Cardiac muscle cell (in vitro differentiated cells and primary cell): ENCODE results near the gene DNAJB13. TPM values are rescaled to one million over a fixed set of nuclear protein-coding genes. Genes with fewer than 3 reads are reported as not detected.
A peak's percentile ranks its signal among the peaks of the same experiment; 100 is the strongest.

ENCODE experiments used
- DNase-seq, 2 donors: peaks; one replicate each; pipeline versions ENCODE4 v3.0.0 to v3.0.0-alpha.2; 2010 to 2017; ENCODE audit warnings: low read depth in 1 of 2, low spot score in 1 of 2
- H3K27ac ChIP-seq: fragments of 200-600 bp; sonication (generic); 2 replicates; pipeline ENCODE4 v1.5.1; 2016
- H3K27me3 ChIP-seq: fragments of 200-600 bp; sonication (generic); 2 replicates; pipeline ENCODE4 v1.6.0; 2016; ENCODE audit warnings: control low read depth
- H3K36me3 ChIP-seq: fragments of 200-600 bp; sonication (generic); 2 replicates; pipeline ENCODE4 v1.5.1; 2016; ENCODE audit warnings: control low read depth
- H3K4me1 ChIP-seq: fragments of 200-600 bp; sonication (generic); 2 replicates; pipeline ENCODE4 v1.8.1; 2017; ENCODE audit warnings: low read depth, mild to moderate bottlenecking, mixed run types
- H3K4me3 ChIP-seq: fragments of 200-600 bp; sonication (generic); 2 replicates; pipeline ENCODE4 v1.5.1; 2016; ENCODE audit warnings: mild to moderate bottlenecking
- H3K9me3 ChIP-seq: fragments of 200-600 bp; sonication (generic); 2 replicates; pipeline ENCODE4 v1.5.1; 2017; ENCODE audit warnings: low read depth, mild to moderate bottlenecking, control low read depth
- polyA plus RNA-seq: library from polyadenylated mRNA; unstranded; fragments of >200 nt; fragmentation: Nextera tagmentation; extraction: Ambion mirVana; gene quantifications from 2 replicates; pipeline ENCODE4 v1.2.1, GENCODE V29; 2016
- total RNA-seq: library from RNA; depleted of rRNA; stranded (reverse); fragments of >200 nt; gene quantifications from 2 replicates; pipeline ENCODE4 v1.2.3, GENCODE V29; 2016
- TF ChIP-seq, protein P1 (sequence below): IDR thresholded peaks from 2 replicates; pipeline ENCODE4 v1.5.1; 2012; ENCODE audit warnings: low read depth, mild to moderate bottlenecking, low read length

DNAJB13 gene, protein sequence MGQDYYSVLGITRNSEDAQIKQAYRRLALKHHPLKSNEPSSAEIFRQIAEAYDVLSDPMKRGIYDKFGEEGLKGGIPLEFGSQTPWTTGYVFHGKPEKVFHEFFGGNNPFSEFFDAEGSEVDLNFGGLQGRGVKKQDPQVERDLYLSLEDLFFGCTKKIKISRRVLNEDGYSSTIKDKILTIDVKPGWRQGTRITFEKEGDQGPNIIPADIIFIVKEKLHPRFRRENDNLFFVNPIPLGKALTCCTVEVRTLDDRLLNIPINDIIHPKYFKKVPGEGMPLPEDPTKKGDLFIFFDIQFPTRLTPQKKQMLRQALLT
- total RNA-seq (0.24 and 0.28 TPM in 2 replicates), polyA plus RNA-seq (0.25 TPM in 1 of 2 replicates, not detected in the other)

DNA sequence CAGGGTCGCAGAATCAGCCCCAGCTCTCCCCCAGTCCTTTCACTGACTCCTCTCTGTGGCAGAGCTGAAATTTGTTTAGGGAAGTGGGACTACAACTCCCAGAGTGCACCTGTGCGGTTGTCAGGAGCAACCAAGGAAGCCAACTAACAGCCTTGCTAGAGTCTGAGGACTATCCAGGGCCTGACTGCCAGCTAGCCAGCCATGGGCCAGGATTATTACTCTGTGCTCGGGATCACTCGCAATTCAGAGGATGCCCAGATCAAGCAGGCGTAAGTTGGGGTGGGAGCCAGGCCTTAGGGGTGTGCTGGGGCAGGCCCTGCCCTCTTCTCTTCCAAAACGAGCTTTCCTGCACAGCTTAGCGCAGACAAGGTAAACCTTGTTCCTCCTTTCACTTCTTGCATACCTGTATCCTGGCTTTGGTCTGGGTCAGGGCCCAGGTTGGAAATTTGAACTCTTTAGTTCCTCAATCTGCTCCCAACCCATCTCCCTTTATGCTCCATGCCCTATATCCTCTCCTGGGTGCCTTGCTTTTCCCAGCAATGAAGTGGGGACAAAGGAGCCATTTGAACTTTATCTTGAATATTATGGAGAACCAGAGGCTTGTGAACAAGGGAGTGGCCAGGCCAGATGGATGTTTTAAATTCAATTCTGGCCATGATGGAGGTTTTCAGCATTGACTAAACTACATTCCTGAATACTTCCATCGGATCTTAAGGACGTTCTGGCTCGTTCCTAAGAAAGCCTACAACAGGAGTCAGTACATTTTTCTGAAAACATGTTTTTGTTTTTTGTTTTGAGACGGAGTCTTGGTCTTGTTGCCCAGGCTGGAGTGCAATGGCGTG is at the start of gene DNAJB13:
DNAJB13 (plus strand) TSS at position 158 of the 842 bp plus-strand sequence; CDS start at position 202, 44 bp downstream.
- DNase-seq: peak; percentile 58 to 74
- Histone ChIP-seq H3K4me1 (no peaks in the 10 kb centered on the region), H3K27ac (no peak within 1 kb of the TSS), H3K9me3 (no peaks in the 10 kb centered on the region), H3K27me3 (peaks cover 4% of the 10 kb centered on the region), H3K4me3 (no peak within 1 kb of the TSS), H3K36me3 (no peaks in the 10 kb centered on the region)
- TF ChIP-seq, protein P1, sequence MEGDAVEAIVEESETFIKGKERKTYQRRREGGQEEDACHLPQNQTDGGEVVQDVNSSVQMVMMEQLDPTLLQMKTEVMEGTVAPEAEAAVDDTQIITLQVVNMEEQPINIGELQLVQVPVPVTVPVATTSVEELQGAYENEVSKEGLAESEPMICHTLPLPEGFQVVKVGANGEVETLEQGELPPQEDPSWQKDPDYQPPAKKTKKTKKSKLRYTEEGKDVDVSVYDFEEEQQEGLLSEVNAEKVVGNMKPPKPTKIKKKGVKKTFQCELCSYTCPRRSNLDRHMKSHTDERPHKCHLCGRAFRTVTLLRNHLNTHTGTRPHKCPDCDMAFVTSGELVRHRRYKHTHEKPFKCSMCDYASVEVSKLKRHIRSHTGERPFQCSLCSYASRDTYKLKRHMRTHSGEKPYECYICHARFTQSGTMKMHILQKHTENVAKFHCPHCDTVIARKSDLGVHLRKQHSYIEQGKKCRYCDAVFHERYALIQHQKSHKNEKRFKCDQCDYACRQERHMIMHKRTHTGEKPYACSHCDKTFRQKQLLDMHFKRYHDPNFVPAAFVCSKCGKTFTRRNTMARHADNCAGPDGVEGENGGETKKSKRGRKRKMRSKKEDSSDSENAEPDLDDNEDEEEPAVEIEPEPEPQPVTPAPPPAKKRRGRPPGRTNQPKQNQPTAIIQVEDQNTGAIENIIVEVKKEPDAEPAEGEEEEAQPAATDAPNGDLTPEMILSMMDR: no peak

DNA sequence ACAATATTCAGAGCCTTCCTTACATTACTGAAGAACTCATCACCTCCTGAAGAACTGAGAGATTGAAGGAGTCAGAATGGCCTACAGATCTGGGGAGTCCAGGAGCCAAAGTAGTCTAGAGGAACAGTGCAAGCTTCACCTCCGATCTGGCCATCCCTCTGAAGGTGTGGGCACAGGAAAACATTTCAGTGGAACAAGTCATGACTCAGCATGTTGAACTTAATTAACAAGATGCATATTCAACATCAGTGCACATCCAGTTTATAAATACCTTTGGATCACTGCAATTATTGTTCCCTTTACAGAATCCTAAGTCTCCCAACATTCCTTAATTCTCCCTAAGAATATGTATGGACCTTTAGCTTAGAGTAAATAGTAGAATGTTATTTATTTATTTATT is 48.5 kb upstream of the DNAJB13 start:
- H3K9me3 ChIP-seq: no peaks in the 10 kb centered on the region
- H3K27ac ChIP-seq: no peak overlapping the region
- H3K4me3 ChIP-seq: no peak overlapping the region
- H3K36me3 ChIP-seq: peaks cover 16% of the 10 kb centered on the region
- no peak for DNase-seq
- no peaks in the 10 kb centered on the region for H3K27me3 ChIP-seq
- TF ChIP-seq, protein P1: no peak
- H3K4me1 ChIP-seq: no peaks in the 10 kb centered on the region

DNA sequence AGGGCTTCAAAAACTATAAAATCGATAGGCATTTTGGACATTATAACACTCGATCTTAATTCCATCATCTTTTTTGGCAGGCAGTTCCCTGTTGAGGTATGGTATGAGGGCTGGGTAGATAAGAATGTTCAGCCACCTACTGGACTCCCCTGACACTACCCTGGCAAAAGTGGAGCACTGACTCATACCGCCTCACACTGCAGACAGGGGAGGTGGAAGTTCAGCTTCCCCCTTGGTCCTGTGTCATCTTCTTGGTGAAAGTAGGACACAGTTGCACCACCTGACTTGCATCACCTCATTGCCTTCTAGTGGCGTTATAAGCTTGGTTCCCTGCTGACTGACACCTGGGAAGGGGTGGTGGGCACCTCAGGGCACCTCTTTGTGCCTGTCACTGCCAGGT is 43.6 kb upstream of the DNAJB13 start:
- Histone ChIP-seq H3K4me3 (no peak overlapping the region), H3K9me3 (no peaks in the 10 kb centered on the region), H3K27ac (no peak overlapping the region), H3K27me3 (no peaks in the 10 kb centered on the region), H3K4me1 (no peaks in the 10 kb centered on the region), H3K36me3 (peaks cover 21% of the 10 kb centered on the region)
- TF ChIP-seq, protein P1: peak; percentile 4
- peak in 1 of 2 donors; percentile 21 for DNase-seq

DNA sequence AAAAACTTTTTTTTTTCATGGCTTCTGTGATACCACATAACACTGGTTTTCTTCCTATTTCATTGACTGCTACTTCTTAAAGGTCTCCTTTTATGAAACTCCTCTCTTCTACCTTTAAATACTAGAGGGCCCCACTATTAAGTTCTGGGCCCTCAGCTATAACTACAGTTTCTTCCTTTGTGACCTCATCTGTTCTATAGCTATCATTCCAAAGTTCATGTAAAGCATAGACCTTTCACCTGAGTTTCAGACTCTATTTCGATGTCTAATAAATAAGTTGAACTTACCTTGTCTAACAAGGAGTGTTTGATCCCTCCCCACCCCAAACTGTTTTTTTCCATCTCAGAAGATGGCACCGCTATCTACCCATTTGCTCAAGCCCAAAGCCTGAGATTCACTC is 38.8 kb upstream of the DNAJB13 start:
- no peak overlapping the region for H3K4me3 ChIP-seq
- DNase-seq: no peak
- no peak overlapping the region for H3K27ac ChIP-seq
- TF ChIP-seq, protein P1: no peak
- peaks cover 38% of the 10 kb centered on the region for H3K36me3 ChIP-seq
- no peaks in the 10 kb centered on the region for H3K4me1 ChIP-seq
- no peaks in the 10 kb centered on the region for H3K27me3 ChIP-seq
- no peaks in the 10 kb centered on the region for H3K9me3 ChIP-seq

DNA sequence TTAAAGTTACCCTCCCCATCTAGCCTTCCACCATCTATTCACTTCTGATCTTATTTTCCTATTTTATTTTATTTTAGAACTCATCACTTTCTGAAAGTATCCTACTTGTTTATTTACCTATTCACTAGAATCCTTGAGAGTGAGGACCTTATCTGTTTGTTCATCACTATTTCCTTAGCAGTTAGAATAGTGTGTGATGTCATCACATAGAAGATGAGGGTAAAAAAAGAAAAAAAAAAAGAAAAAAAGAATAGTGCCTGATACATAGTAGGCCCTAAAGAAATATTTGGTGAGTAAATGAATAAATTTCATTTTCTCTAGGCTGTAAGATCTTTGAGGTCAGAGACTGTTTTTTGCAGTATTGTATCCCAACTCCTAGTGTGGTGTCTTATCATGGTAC is 37.4 kb upstream of the DNAJB13 start:
- no peaks in the 10 kb centered on the region for H3K9me3 ChIP-seq
- H3K4me1 ChIP-seq: no peaks in the 10 kb centered on the region
- H3K4me3 ChIP-seq: no peak overlapping the region
- no peaks in the 10 kb centered on the region for H3K27me3 ChIP-seq
- no peak overlapping the region for H3K27ac ChIP-seq
- TF ChIP-seq, protein P1: no peak
- DNase-seq: no peak
- peaks cover 45% of the 10 kb centered on the region for H3K36me3 ChIP-seq
